ENCODE measurements around the gene PFDN2. TPM values are rescaled to one million over a fixed set of nuclear protein-coding genes. Genes with fewer than 3 reads are reported as not detected.
A peak's percentile ranks its signal among the peaks of the same experiment; 100 is the strongest.

PFDN2 gene
- total and polyA plus RNA-seq, 2 experiments from 2014 or later = 47.6 to 93.2 TPM

GRCh38 chr1:161091093-161091492, 26.7 kb downstream of the PFDN2 start:
- Histone ChIP-seq H3K9me2 (replicated peaks; ENCODE audit: insufficient read depth) (no peaks in the 10 kb centered on the region), H3K27me3 (no peaks in the 10 kb centered on the region), H2AFZ (no peak overlapping the region), H3K27ac (no peak overlapping the region), H4K20me1 (ENCODE audit: insufficient read depth, poor library complexity, severe bottlenecking) (no peaks in the 10 kb centered on the region), H3K9me3 (ENCODE audit: low read depth) (no peaks in the 10 kb centered on the region), H3K79me2 (peaks cover 11% of the 10 kb centered on the region), H3K4me2 (no peak overlapping the region), H3K4me3 (no peak overlapping the region), H3K4me1 (ENCODE audit: insufficient read depth) (no peaks in the 10 kb centered on the region), H3K36me3 (replicated peaks; ENCODE audit: insufficient read depth, low read depth) (no peaks in the 10 kb centered on the region)
- DNase-seq (ENCODE audit: low spot score) = no peak
- 92% methylated on average over 5 of the region's 5 CpGs for WGBS (ENCODE audit: low lambda C conversion rate, missing lambda C conversion rate)
- TF ChIP-seq CTCF (IDR thresholded peaks at IDR 0.05; ENCODE audit: poor library complexity) (no peak), EZH2 (IDR thresholded peaks at IDR 0.05; ENCODE audit: borderline replicate concordance) (no peak), EZH2phosphoT487 (IDR thresholded peaks at IDR 0.05; ENCODE audit: low read depth, severe bottlenecking, unreplicated experiment) (no peak)

- no peak overlapping the region for H2AFZ ChIP-seq
- WGBS (ENCODE audit: low lambda C conversion rate, missing lambda C conversion rate) = 89% methylated on average over 3 of the region's 3 CpGs
- no peaks in the 10 kb centered on the region for H4K20me1 ChIP-seq (ENCODE audit: insufficient read depth, poor library complexity, severe bottlenecking)
- H3K4me2 ChIP-seq = no peak overlapping the region
- no peak overlapping the region for H3K27ac ChIP-seq
- no peak for TF ChIP-seq EZH2phosphoT487 (IDR thresholded peaks at IDR 0.05; ENCODE audit: low read depth, severe bottlenecking, unreplicated experiment)
- TF ChIP-seq EZH2 (IDR thresholded peaks at IDR 0.05; ENCODE audit: borderline replicate concordance) = no peak
- TF ChIP-seq CTCF (IDR thresholded peaks at IDR 0.05; ENCODE audit: poor library complexity) = no peak
- no peaks in the 10 kb centered on the region for H3K9me2 ChIP-seq (replicated peaks; ENCODE audit: insufficient read depth)
- H3K79me2 ChIP-seq = peaks cover 13% of the 10 kb centered on the region
- no peaks in the 10 kb centered on the region for H3K36me3 ChIP-seq (replicated peaks; ENCODE audit: insufficient read depth, low read depth)
- no peak for DNase-seq (ENCODE audit: low spot score)
- no peaks in the 10 kb centered on the region for H3K9me3 ChIP-seq (ENCODE audit: low read depth)
- no peak overlapping the region for H3K4me3 ChIP-seq
- H3K4me1 ChIP-seq (ENCODE audit: insufficient read depth) = peaks cover 2% of the 10 kb centered on the region
- no peaks in the 10 kb centered on the region for H3K27me3 ChIP-seq
Measured at GRCh38 chr1:161090617-161091016, 27.2 kb downstream of the PFDN2 start.

- WGBS (ENCODE audit: low lambda C conversion rate, missing lambda C conversion rate) = 91% methylated on average over 5 of the region's 5 CpGs
- Histone ChIP-seq H3K4me1 (ENCODE audit: insufficient read depth) (peaks cover 9% of the 10 kb centered on the region), H3K27ac (peak overlapping the region; percentile 74), H3K9me2 (replicated peaks; ENCODE audit: insufficient read depth) (no peaks in the 10 kb centered on the region), H3K79me2 (peaks cover 13% of the 10 kb centered on the region), H3K36me3 (replicated peaks; ENCODE audit: insufficient read depth, low read depth) (no peaks in the 10 kb centered on the region), H2AFZ (no peak overlapping the region), H3K4me3 (no peak overlapping the region), H3K4me2 (peak overlapping the region; percentile 73), H3K27me3 (no peaks in the 10 kb centered on the region), H4K20me1 (ENCODE audit: insufficient read depth, poor library complexity, severe bottlenecking) (no peaks in the 10 kb centered on the region), H3K9me3 (ENCODE audit: low read depth) (no peaks in the 10 kb centered on the region)
- DNase-seq (ENCODE audit: low spot score) = no peak
- TF ChIP-seq CTCF (IDR thresholded peaks at IDR 0.05; ENCODE audit: poor library complexity) = no peak
- no peak for TF ChIP-seq EZH2 (IDR thresholded peaks at IDR 0.05; ENCODE audit: borderline replicate concordance)
- TF ChIP-seq EZH2phosphoT487 (IDR thresholded peaks at IDR 0.05; ENCODE audit: low read depth, severe bottlenecking, unreplicated experiment) = no peak
Measured at GRCh38 chr1:161089938-161090337, 27.9 kb downstream of the PFDN2 start.
